Astrocyte (in vitro differentiated cells and primary cell): Measurements from ENCODE around the gene GABARAP. TPM values are rescaled to one million over a fixed set of nuclear protein-coding genes. Genes with fewer than 3 reads are reported as not detected.

ENCODE experiments used
- DNase-seq: peaks from one replicate; pipeline ENCODE4 v3.0.0-alpha.2; 2010; ENCODE audit warnings: low read depth
- FAIRE-seq: peaks from 2 replicates; lab custom pipeline; 2011; peaks lifted over from hg19 to GRCh38; lab: Jason Lieb, UNC
- H2AFZ ChIP-seq: 2 replicates; pipeline ENCODE4 v1.6.0; 2012; ENCODE audit warnings: low read depth, low read length, inconsistent platforms
- H3K27ac ChIP-seq: 2 replicates; pipeline ENCODE4 v1.5.1; 2011; ENCODE audit warnings: low read depth, low read length, inconsistent platforms
- H3K27me3 ChIP-seq: 2 replicates; pipeline ENCODE4 v1.6.0; 2011; ENCODE audit warnings: low read length, inconsistent platforms; ENCODE audit not compliant: insufficient read depth
- H3K36me3 ChIP-seq: 2 replicates; pipeline ENCODE4 v1.5.1; 2011; ENCODE audit warnings: low read length, inconsistent platforms; ENCODE audit not compliant: insufficient read depth
- H3K4me1 ChIP-seq: 2 replicates; pipeline ENCODE4 v1.5.1; 2011; ENCODE audit warnings: low read length, inconsistent platforms; ENCODE audit not compliant: insufficient read depth
- H3K4me2 ChIP-seq: 2 replicates; pipeline ENCODE4 v1.6.0; 2012; ENCODE audit warnings: low read length, inconsistent platforms
- H3K4me3 ChIP-seq: 2 replicates; pipeline ENCODE4 v1.5.1; 2011; ENCODE audit warnings: low read depth, mild to moderate bottlenecking, low read length, inconsistent platforms; ENCODE audit not compliant: insufficient read depth
- H3K79me2 ChIP-seq: 2 replicates; pipeline ENCODE4 v1.6.0; 2012; ENCODE audit warnings: mild to moderate bottlenecking, low read length, inconsistent platforms; ENCODE audit not compliant: insufficient read depth
- H3K9ac ChIP-seq: 2 replicates; pipeline ENCODE4 v1.6.0; 2012; ENCODE audit warnings: mild to moderate bottlenecking, low read length, inconsistent platforms
- H3K9me3 ChIP-seq: 2 replicates; pipeline ENCODE4 v1.5.1; 2012; ENCODE audit warnings: low read depth, mild to moderate bottlenecking, low read length, inconsistent platforms; ENCODE audit not compliant: insufficient read depth
- H4K20me1 ChIP-seq: 2 replicates; pipeline ENCODE4 v1.6.0; 2012; ENCODE audit warnings: low read length, inconsistent platforms; ENCODE audit not compliant: insufficient read depth
- H3K27ac Mint-ChIP-seq: one replicate; pipeline ENCODE4 v1.8.0; 2021; ENCODE audit warnings: mild to moderate bottlenecking, mixed read lengths; ENCODE audit not compliant: unreplicated experiment
- H3K27me3 Mint-ChIP-seq: one replicate; pipeline ENCODE4 v1.8.0; 2021; ENCODE audit warnings: low read depth, mixed read lengths; ENCODE audit not compliant: unreplicated experiment
- H3K36me3 Mint-ChIP-seq: one replicate; pipeline ENCODE4 v1.8.0; 2021; ENCODE audit warnings: low read depth, mixed read lengths; ENCODE audit not compliant: unreplicated experiment
- H3K4me1 Mint-ChIP-seq: one replicate; pipeline ENCODE4 v1.8.0; 2021; ENCODE audit warnings: low read depth, mixed read lengths; ENCODE audit not compliant: unreplicated experiment
- H3K4me3 Mint-ChIP-seq: one replicate; pipeline ENCODE4 v1.8.0; 2021; ENCODE audit warnings: mild to moderate bottlenecking, moderate library complexity, mixed read lengths; ENCODE audit not compliant: unreplicated experiment
- H3K9me3 Mint-ChIP-seq: one replicate; pipeline ENCODE4 v1.8.0; 2021; ENCODE audit warnings: mild to moderate bottlenecking, mixed read lengths; ENCODE audit not compliant: unreplicated experiment
- CTCF ChIP-seq: IDR thresholded peaks from 2 replicates; pipeline ENCODE4 v1.5.1; 2011; ENCODE audit warnings: low read depth, mild to moderate bottlenecking, inconsistent platforms, low read length, moderate library complexity; ENCODE audit not compliant: insufficient read depth
- EZH2 ChIP-seq: IDR thresholded peaks from 2 replicates; pipeline ENCODE4 v1.6.1; 2012; ENCODE audit warnings: mild to moderate bottlenecking, low read length, inconsistent platforms; ENCODE audit not compliant: insufficient read depth
- total RNA-seq: library from RNA; stranded (reverse); gene quantifications from 2 replicates; pipeline ENCODE4 v1.2.1, GENCODE V29; 2021

The GABARAP gene
- total RNA-seq, 1 donor from 2014 or later, result 434 TPM

- no peak overlapping the region for H3K4me3 ChIP-seq
- TF ChIP-seq CTCF, result no peak
- TF ChIP-seq EZH2, result no peak
- no peak overlapping the region for H2AFZ ChIP-seq
- H3K4me2 ChIP-seq, result peak overlapping the region; percentile 92
- no peaks in the 10 kb centered on the region for H3K27me3 ChIP-seq
- Mint-ChIP-seq H3K36me3 (peaks cover 21% of the 10 kb centered on the region), H3K27ac (peak overlapping the region; percentile 26), H3K9me3 (no peaks in the 10 kb centered on the region), H3K4me1 (peaks cover 24% of the 10 kb centered on the region), H3K27me3 (no peaks in the 10 kb centered on the region), H3K4me3 (peak overlapping the region; percentile 96)
- H3K4me1 ChIP-seq, result peaks cover 24% of the 10 kb centered on the region
- DNase-seq (no peak), FAIRE-seq (no peak)
- no peak overlapping the region for H3K27ac ChIP-seq
- H3K9me3 ChIP-seq, result no peaks in the 10 kb centered on the region
- peaks cover 38% of the 10 kb centered on the region for H3K79me2 ChIP-seq
- peaks cover 13% of the 10 kb centered on the region for H3K36me3 ChIP-seq
- peak overlapping the region; percentile 93 for H3K9ac ChIP-seq
- H4K20me1 ChIP-seq, result peaks cover 54% of the 10 kb centered on the region
These were observed 20.8 kb downstream of the GABARAP start for GRCh38 chr17:7221278-7222092.

- peaks cover 26% of the 10 kb centered on the region for H3K4me1 Mint-ChIP-seq
- peaks cover 13% of the 10 kb centered on the region for H3K36me3 ChIP-seq
- peak; percentile 39 for DNase-seq
- peaks cover 32% of the 10 kb centered on the region for H3K4me1 ChIP-seq
- no peak for FAIRE-seq
- H3K9me3 Mint-ChIP-seq, result no peaks in the 10 kb centered on the region
- TF ChIP-seq EZH2 (no peak), CTCF (peak; percentile 41)
- H3K4me2 ChIP-seq, result peak overlapping the region; percentile 92
- peaks cover 60% of the 10 kb centered on the region for H4K20me1 ChIP-seq
- peak overlapping the region; percentile 93 for H3K9ac ChIP-seq
- H3K27me3 ChIP-seq, result no peaks in the 10 kb centered on the region
- H3K9me3 ChIP-seq, result no peaks in the 10 kb centered on the region
- peaks cover 45% of the 10 kb centered on the region for H3K79me2 ChIP-seq
- peak overlapping the region; percentile 73 for H3K4me3 ChIP-seq
- H3K4me3 Mint-ChIP-seq, result peak overlapping the region; percentile 96
- no peaks in the 10 kb centered on the region for H3K27me3 Mint-ChIP-seq
- peak overlapping the region; percentile 80 for H3K27ac ChIP-seq
- H3K36me3 Mint-ChIP-seq, result peaks cover 21% of the 10 kb centered on the region
- peak overlapping the region; percentile 98 for H3K27ac Mint-ChIP-seq
- no peak overlapping the region for H2AFZ ChIP-seq
These were observed 21.5 kb downstream of the GABARAP start for GRCh38 chr17:7220593-7221277.
